NCI-H187 (cell line): ENCODE results near the gene CLEC16A.

Source experiments
- DNase-seq, 2 experiments: peaks; one replicate each; lab custom pipeline; 2025; lab: John Stamatoyannopoulos, UW

Gene CLEC16A

DNA sequence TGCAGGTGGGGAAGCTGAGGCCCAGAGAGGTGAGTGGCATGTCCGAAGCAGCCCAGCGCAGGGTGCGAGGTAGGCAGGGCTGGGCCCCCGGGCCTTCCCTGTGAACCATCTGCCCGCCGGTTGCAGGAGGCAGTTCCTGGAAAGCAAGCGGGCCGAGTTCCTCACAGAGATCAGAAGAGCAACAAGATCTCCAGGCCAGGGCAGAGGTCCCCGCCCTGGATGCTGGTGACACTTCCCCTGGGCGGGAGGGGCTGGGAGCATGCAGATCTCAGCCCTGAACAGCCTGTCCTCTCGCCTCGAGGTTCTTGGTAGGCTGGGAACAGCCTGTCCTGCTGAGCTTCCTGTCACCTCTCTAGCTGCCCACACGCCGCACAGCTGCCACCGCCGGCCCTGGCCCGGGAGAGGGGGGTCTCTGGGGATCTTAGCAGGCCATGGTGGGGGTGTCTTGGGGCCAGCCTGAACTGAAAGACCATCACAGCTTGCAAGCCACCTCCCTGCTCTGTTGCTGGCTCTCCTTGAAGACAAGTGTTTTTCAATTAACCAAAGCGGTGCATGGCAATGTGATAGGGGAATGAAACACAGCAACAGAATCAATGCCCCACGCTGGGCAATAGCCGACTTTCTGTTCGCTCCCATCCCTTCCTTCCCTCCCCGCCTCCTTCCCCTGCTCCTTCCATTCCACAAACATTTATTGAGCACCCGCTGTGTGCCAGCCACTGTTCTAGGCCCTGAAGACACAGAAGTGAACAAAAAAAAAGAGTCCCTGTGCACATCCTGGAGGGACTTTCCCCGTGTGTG is 279.9 kb downstream of the CLEC16A start:
- DNase-seq: no peak

DNA sequence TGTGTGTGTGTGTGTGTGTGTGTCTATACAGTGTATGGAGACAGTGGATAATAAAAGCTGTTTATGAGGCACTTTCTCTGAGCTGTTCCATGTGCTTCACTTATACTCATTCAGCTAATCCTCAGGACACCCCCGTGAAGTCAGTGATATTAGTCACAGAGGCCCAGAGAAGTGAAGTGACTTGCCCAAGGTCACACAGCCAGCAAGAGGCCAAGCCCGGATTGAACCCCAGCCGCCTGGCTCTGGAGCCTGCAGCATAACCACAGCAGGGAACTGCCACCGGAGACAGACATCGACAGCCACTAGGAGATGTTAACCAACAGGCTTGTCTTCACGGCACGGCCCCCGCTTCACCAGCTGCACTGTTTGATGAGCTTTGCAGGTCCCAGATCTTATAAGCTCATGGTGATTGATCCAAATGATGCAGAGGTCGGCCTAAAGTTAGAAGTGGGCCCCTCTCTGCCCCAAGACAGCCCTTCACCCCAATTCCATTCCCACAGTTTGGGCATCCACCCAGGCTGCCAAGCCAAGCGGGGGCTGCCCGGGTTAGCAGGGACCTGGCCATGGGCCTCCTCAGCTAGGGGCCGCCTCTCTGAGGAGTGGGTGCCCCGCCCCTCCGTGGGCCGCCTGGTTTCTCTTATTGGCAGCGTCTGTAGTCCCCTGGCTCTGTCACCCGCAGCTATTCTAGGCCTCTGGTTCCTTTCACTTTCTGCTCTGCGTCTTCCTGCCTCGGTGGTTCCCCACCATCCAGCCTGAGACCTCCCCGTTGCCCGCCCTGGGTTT is 280.7 kb downstream of the CLEC16A start:
- no peak for DNase-seq

DNA sequence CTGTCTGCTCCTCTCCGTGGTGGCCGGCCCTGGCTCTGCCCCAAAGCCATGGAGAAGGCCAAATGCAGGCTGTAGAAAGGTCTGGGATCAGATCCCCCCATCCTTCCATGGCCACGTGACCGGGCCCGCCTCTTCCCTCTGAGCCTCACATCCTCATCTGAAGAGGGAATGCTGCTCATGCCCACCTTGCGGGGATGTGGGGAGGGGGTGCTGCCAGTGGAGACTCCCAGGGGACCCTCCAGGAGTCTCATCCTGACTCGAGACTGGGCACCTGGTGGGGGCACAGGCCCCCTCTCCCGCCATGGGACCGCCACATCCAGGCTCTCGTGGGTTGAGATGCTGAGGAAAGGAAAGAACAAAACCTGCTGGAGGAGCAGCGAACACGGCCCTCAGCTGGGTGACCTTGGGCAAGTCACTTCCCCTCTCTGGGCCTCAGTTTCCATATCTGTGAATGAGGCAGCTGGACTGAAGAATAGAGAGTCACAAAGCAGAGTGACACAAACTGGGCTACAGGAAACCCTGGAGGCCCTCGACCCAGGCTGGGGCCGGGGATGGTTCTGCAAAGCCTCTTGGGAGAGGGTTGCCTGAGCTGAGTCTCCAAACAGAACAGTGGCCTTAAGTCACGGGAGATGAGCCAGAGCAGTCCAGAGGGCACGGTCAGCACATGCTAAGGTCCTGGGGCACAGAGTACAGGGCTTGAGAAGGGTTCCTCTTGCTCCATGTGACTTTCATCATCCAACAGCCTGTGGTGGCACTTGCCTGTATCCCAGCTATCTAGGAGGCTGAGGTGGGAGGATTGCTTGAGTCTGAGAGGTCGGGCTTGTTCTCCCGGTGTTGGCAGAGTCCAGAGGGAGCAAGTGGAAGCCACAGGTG is 281.5 kb downstream of the CLEC16A start:
- no peak for DNase-seq

DNA sequence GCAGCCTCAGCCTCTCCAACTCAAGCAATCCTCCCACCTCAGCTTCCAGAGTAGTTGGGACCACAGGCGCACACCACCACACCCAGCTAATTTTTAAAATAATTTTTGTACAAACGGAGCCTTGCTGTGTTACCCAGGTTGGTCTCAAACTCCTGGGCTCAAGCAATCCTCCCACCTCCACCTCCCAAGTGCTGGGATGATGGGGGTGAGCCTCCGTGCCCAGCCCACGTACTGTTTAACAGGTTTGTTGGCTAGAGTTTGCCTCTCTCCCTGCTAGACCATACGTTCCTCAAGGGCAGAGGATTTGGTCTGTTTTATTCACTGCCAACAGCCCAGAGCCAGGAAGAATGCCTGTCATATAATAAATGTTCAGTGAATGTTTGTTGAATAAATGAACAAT is 285.1 kb downstream of the CLEC16A start:
- DNase-seq: no peak

DNA sequence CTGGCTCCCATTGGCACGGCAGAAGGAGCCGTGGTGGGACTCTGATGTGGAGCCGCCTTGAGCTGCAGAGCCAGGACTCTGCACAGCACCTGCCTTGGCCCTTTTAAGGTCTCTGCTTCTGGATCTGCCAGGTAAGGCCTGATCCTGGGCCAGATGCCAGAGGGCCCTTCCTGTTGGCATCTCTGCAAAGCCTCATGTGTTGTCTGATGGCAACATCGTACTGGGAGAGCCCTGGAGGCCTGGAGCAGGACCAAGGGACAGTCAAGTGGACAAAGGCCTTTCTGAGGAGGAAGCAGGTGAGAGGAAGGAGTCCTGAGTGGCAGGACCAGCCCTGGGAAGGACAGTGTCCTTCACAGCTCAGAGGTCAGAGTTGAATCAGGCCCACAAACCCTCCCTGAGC is 285.5 kb downstream of the CLEC16A start:
- no peak for DNase-seq

DNA sequence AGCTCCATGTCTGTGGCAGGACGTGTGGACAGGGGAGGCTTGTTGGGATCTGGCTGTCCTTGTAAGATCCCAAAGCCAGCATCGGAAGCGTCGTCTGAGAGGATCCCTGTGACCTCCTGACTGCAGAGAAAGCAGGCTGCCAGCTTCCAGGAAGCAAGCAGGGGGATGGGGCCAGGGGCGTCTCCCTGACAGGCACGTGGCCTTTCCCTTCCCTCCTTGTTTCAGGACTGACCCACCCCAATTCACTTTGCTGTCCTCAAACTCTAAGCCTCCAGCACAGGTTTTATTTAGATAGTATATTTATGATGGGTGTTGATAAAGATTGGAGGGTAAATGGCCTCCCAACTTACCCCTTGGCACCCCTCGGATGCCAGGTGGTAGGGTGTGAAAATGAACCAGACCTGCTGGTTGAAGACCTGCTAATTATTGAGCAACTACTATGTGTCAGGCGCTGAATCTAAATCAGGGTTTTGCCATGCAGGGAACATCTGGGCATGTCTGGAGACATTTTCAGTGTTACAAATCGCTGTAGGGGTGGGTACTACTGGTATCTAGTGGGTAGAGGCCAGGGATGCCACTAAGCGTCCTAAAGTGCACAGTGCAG is 287.1 kb downstream of the CLEC16A start:
- DNase-seq: no peak
